Lower leg skin (tissue), 4 donors: Measurements from ENCODE around the gene NACC1. TPM values are rescaled to one million over a fixed set of nuclear protein-coding genes. Genes with fewer than 3 reads are reported as not detected.

Experiments used
- DNase-seq, 2 donors: peaks; one replicate each; pipeline ENCODE4 v3.0.0-alpha.2; 2019; ENCODE audit warnings: low spot score in 2 of 2
- H3K4me3 ChIP-seq: fragments of 200-600 bp; sonication (generic); 2 replicates; pipeline ENCODE4 v1.5.1; 2017; ENCODE audit warnings: mild to moderate bottlenecking, low read depth; ENCODE audit not compliant: poor library complexity, severe bottlenecking
- CTCF ChIP-seq, 3 donors: fragments of 450-650 bp; IDR thresholded peaks; one replicate each; pipeline ENCODE4 v1.5.1; 2016; ENCODE audit warnings: antibody characterized with exemption in 3 of 3, mild to moderate bottlenecking in 3 of 3, moderate library complexity in 2 of 3
- POLR2A ChIP-seq, 2 donors: fragments of 450-650 bp; IDR thresholded peaks; one replicate each; pipeline ENCODE4 v1.6.1; 2016 to 2017; ENCODE audit warnings: antibody characterized with exemption in 2 of 2, mild to moderate bottlenecking in 1 of 2, moderate library complexity in 1 of 2
- WGBS, 2 donors: methylation state at CpG; one replicate each; pipeline ENCODE4 v1.1.5; 2018; 5-methylcytosine and 5-hydroxymethylcytosine counted together
- intact Hi-C: fragments of 100-400 bp; cut with DNase I; formaldehyde crosslinking; loops from one replicate; pipeline ENCODE4 v1.15.0; 2023; ENCODE audit warnings: low total_unique reads
- total RNA-seq, 4 donors: library from RNA; depleted of rRNA; stranded (reverse); fragments of >200 nt; gene quantifications; one replicate each; pipeline ENCODE4 v1.1.0, GENCODE V29; 2016

NACC1 gene
- total RNA-seq, 4 donors from 2014 or later = 21.4 to 46.1 (median 39.8) TPM

- TF ChIP-seq POLR2A (IDR thresholded peaks at IDR 0.05) (no peak), CTCF (IDR thresholded peaks at IDR 0.05) (no peak)
- H3K4me3 ChIP-seq = peak overlapping the region; percentile 13
- 7 to 14% methylated on average over 20 of the region's 20 CpGs for WGBS, 2 donors
- no peak for DNase-seq
- intact Hi-C loops = loop anchor here (10.0 kb wide), 1 partner anchor 148 kb away; no protein-coding TSS in a partner anchor
Observed at GRCh38 chr19:13117176-13117771, 790 bp upstream of the NACC1 start.

DNA sequence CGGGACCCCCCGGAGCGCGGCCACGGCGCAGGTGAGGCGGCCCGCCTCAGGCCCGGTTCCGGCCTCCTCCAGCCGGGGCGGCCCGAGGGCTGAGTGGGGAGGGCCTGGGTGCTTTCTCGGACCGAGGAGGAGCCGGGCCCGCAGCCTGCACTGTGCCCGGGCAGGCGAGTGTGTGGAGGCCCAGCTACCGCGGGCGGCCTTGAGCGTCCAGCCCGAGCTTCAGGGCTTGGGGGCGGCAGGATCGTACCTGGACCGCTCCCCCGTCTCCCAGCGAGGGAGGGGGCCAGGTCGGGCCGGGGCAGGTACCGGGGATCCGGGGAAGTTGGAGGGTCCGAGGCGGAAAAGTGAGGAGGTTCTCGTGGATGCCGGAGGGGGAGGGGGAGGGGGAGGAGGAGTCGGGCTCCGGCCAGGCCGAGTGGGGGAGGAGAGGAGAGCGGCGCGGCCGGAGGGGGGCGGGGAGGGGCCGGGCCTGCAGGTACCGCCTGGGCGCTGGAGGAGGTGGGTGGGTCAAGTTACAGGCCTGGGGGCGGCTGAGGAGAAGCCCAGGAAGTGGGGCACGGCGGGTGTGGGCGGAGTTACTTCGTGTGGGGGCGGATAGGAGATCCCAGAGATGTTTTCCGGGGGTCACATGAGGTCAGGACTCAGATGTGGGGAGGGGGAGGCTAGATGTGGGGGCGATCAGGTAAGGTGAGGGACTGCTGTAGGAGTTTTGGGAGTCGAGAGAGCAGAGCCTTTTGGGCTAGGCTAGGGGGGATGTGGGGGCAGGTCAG lies 545 bp downstream of the NACC1 start:
- TF ChIP-seq POLR2A (IDR thresholded peaks at IDR 0.05) (no peak), CTCF (IDR thresholded peaks at IDR 0.05) (no peak)
- WGBS, 2 donors = 2% methylated on average over 28 to 46 of the region's 57 CpGs
- intact Hi-C loops = loop anchor here (10.0 kb wide), 1 partner anchor 146 kb away; no protein-coding TSS in a partner anchor
- peak overlapping the region; percentile 96 for H3K4me3 ChIP-seq
- no peak for DNase-seq

- no peak for DNase-seq
- TF ChIP-seq POLR2A (IDR thresholded peaks at IDR 0.05) (no peak), CTCF (IDR thresholded peaks at IDR 0.05) (no peak)
- H3K4me3 ChIP-seq = no peak overlapping the region
- intact Hi-C loops = loop anchor here (10.0 kb wide), 1 partner anchor 145 kb away; no protein-coding TSS in a partner anchor
- WGBS, 2 donors = 58 to 68% methylated on average over 8 of the region's 8 CpGs
Observed at GRCh38 chr19:13119627-13120026, 1.6 kb downstream of the NACC1 start.

DNA sequence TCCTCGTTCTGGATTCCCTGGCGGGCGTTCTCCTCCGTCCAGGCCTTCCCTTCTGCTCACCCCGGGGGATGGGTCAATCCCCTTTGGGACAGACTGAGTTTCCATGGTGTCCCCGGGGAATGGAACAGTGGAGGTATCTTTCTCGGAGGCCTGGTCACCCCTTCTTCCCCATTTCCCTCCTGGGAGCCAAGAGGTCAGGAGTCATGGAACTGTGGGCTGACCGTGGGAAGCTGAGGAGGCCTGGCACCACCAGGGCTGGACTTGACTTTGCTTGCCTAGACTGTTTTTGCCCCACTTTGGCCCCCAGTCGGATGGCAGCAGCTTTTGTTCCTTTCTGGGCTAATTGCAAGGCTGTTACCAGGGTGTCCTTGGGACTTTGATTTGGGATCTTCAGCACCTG lies 2.0 kb downstream of the NACC1 start:
- intact Hi-C loops = no loop called here
- DNase-seq = no peak
- TF ChIP-seq CTCF (IDR thresholded peaks at IDR 0.05) (no peak), POLR2A (IDR thresholded peaks at IDR 0.05) (no peak)
- WGBS, 2 donors = 70 to 71% methylated on average over 6 to 8 of the region's 9 CpGs
- no peak overlapping the region for H3K4me3 ChIP-seq

- no peak for TF ChIP-seq CTCF (IDR thresholded peaks at IDR 0.05)
- no peak for TF ChIP-seq POLR2A (IDR thresholded peaks at IDR 0.05)
- WGBS, 2 donors = 74 to 77% methylated on average over 10 of the region's 10 CpGs
- DNase-seq = no peak
- intact Hi-C loops = no loop called here
- no peak overlapping the region for H3K4me3 ChIP-seq
Observed at GRCh38 chr19:13120817-13121216, 2.8 kb downstream of the NACC1 start.
